PC-3 (cell line): ENCODE data around the gene POLE4. TPM values are rescaled to one million over a fixed set of nuclear protein-coding genes. Genes with fewer than 3 reads are reported as not detected.

Experiments used
- ATAC-seq: fragments of 200-7000 bp; cut with Tn5 transposase; 2 replicates; pipeline ENCODE4 v1.9.1; 2020; ENCODE audit warnings: mild to moderate bottlenecking, moderate library complexity
- BruUV-seq: library from RNA; stranded (reverse); fragments of 400-500 nt; replicated peaks from 2 replicates; lab custom pipeline; 2021; lab: Mats Ljungman, UMichigan
- CTCF ChIA-PET: fragments of 300-600 bp; sonication (Branson Sonifier 250); formaldehyde crosslinking; loops from one replicate; lab custom pipeline; 2022; ENCODE audit warnings: antibody characterized with exemption; lab: Charles Lee
- POLR2A ChIA-PET: fragments of 300-600 bp; sonication (Branson Sonifier 250); formaldehyde crosslinking; loops from one replicate; lab custom pipeline; 2022; ENCODE audit warnings: antibody characterized with exemption; ENCODE audit not compliant: unreplicated experiment; lab: Charles Lee
- DNase-seq: peaks from one replicate; pipeline ENCODE4 v3.0.0-alpha.2; 2015
- H2AFZ ChIP-seq: fragments of 300-600 bp; sonication (generic); 2 replicates; pipeline ENCODE4 v1.6.0; 2016; ENCODE audit warnings: antibody characterized with exemption, low read length
- H3F3A ChIP-seq: fragments of 300-600 bp; sonication (generic); one replicate; pipeline ENCODE4 v1.6.0; 2017; ENCODE audit warnings: antibody characterized with exemption, low read length, control low read depth, mild to moderate bottlenecking; ENCODE audit not compliant: unreplicated experiment
- H3K27ac ChIP-seq: fragments of 300-600 bp; sonication (generic); 2 replicates; pipeline ENCODE4 v1.5.1; 2016; ENCODE audit warnings: mild to moderate bottlenecking, low read length
- H3K27me3 ChIP-seq: fragments of 300-600 bp; sonication (generic); 2 replicates; pipeline ENCODE4 v1.6.1; 2016; ENCODE audit warnings: low read length, mixed read lengths
- H3K36me3 ChIP-seq: fragments of 300-600 bp; sonication (generic); 2 replicates; pipeline ENCODE4 v1.6.1; 2016; ENCODE audit warnings: low read depth, mixed run types, low read length, mixed read lengths
- H3K4me1 ChIP-seq: fragments of 300-600 bp; sonication (generic); 2 replicates; pipeline ENCODE4 v1.5.1; 2016; ENCODE audit warnings: low read length; ENCODE audit not compliant: insufficient read depth
- H3K4me2 ChIP-seq: fragments of 300-600 bp; sonication (generic); 2 replicates; pipeline ENCODE4 v1.6.0; 2016; ENCODE audit warnings: low read length
- H3K4me3 ChIP-seq: fragments of 300-600 bp; sonication (generic); 2 replicates; pipeline ENCODE4 v1.5.1; 2016; ENCODE audit warnings: mild to moderate bottlenecking, low read length, mixed read lengths
- H3K79me2 ChIP-seq: fragments of 300-600 bp; sonication (generic); 2 replicates; pipeline ENCODE4 v1.6.1; 2017; ENCODE audit warnings: low read length, mixed read lengths
- H3K9ac ChIP-seq: fragments of 300-600 bp; sonication (generic); 2 replicates; pipeline ENCODE4 v1.6.0; 2016; ENCODE audit warnings: mild to moderate bottlenecking, low read length
- H3K9me2 ChIP-seq: fragments of 300-600 bp; sonication (generic); replicated peaks from 2 replicates; pipeline ENCODE4 v1.6.1; 2016; ENCODE audit warnings: mixed run types, low read length, mixed read lengths
- H3K9me3 ChIP-seq: fragments of 300-600 bp; sonication (generic); 2 replicates; pipeline ENCODE4 v1.6.1; 2016; ENCODE audit warnings: low read length, mixed read lengths
- H4K20me1 ChIP-seq: fragments of 300-600 bp; sonication (generic); 2 replicates; pipeline ENCODE4 v1.6.1; 2016; ENCODE audit warnings: low read length, mixed read lengths
- CTCF ChIP-seq: fragments of 300-600 bp; sonication (generic); conservative IDR thresholded peaks from 2 replicates; pipeline ENCODE4 v1.5.1; 2017; ENCODE audit warnings: antibody characterized with exemption, low read depth, mild to moderate bottlenecking, low read length
- EZH2 ChIP-seq: fragments of 300-600 bp; sonication (generic); IDR thresholded peaks from one replicate; pipeline ENCODE4 v1.6.1; 2017; ENCODE audit warnings: antibody characterized with exemption, mild to moderate bottlenecking, low read length; ENCODE audit not compliant: unreplicated experiment
- EZH2phosphoT487 ChIP-seq: fragments of 300-600 bp; sonication (generic); IDR thresholded peaks from 2 replicates; pipeline ENCODE4 v1.6.1; 2018; ENCODE audit warnings: mild to moderate bottlenecking, antibody characterized with exemption, low read length, borderline replicate concordance
- intact Hi-C: fragments of 100-400 bp; cut with micrococcal nuclease; formaldehyde crosslinking; loops from 2 replicates; pipeline ENCODE4 v1.9.0; 2023
- total RNA-seq: library from RNA; depleted of rRNA; stranded (reverse); fragments of >200 nt; gene quantifications from 2 replicates; pipeline ENCODE4 v1.2.3, GENCODE V29; 2014

Gene POLE4
- total RNA-seq, 1 experiment from 2014 or later: 121 TPM

- no peaks in the 10 kb centered on the region for H3K9me2 ChIP-seq
- no TSS peak for BruUV-seq
- intact Hi-C loops: no loop called here
- ATAC-seq (no peak), DNase-seq (no peak)
- no peaks in the 10 kb centered on the region for H3K4me1 ChIP-seq
- H3K9me3 ChIP-seq: no peaks in the 10 kb centered on the region
- no peak overlapping the region for H3K27ac ChIP-seq
- H3K36me3 ChIP-seq: no peaks in the 10 kb centered on the region; the same call in 1 of the 2 replicates
- H3K9ac ChIP-seq: no peak overlapping the region
- no peaks in the 10 kb centered on the region for H4K20me1 ChIP-seq
- no peak overlapping the region for H3K4me2 ChIP-seq
- POLR2A ChIA-PET: no interaction called here
- no peaks in the 10 kb centered on the region for H3K27me3 ChIP-seq
- no peaks in the 10 kb centered on the region for H3F3A ChIP-seq
- TF ChIP-seq EZH2phosphoT487: no peak
- no peak for TF ChIP-seq EZH2
- no peak for TF ChIP-seq CTCF
- H3K79me2 ChIP-seq: no peaks in the 10 kb centered on the region
- H3K4me3 ChIP-seq: no peak overlapping the region
- CTCF ChIA-PET: no interaction called here
- no peak overlapping the region for H2AFZ ChIP-seq
Observed at GRCh38 chr2:74979844-74980243, 21.4 kb downstream of the POLE4 start.

GRCh38 chr2:74982577-74982976, 24.1 kb downstream of the POLE4 start:
- ATAC-seq (peak; percentile 71), DNase-seq (peak; percentile 53)
- TF ChIP-seq EZH2phosphoT487: no peak
- TF ChIP-seq CTCF: peak; percentile 72
- Histone ChIP-seq H3K27ac (no peak overlapping the region), H3K9me3 (no peaks in the 10 kb centered on the region), H3K9ac (no peak overlapping the region), H3K4me1 (no peaks in the 10 kb centered on the region), H3K36me3 (no peaks in the 10 kb centered on the region; the same call in 1 of the 2 replicates), H3K27me3 (no peaks in the 10 kb centered on the region), H3K4me2 (no peak overlapping the region), H4K20me1 (no peaks in the 10 kb centered on the region), H3F3A (no peaks in the 10 kb centered on the region), H3K9me2 (no peaks in the 10 kb centered on the region), H3K4me3 (no peak overlapping the region), H2AFZ (no peak overlapping the region), H3K79me2 (no peaks in the 10 kb centered on the region)
- POLR2A ChIA-PET: no interaction called here
- BruUV-seq: no TSS peak
- intact Hi-C loops: loop anchor here (1.0 kb wide), 2 partner anchors 63 to 292 kb away; no protein-coding TSS in a partner anchor
- CTCF ChIA-PET: interaction anchor here (0.5 kb wide), 1 partner anchor 57 kb away, joined by 3 read pairs; no protein-coding TSS in a partner anchor

DNA sequence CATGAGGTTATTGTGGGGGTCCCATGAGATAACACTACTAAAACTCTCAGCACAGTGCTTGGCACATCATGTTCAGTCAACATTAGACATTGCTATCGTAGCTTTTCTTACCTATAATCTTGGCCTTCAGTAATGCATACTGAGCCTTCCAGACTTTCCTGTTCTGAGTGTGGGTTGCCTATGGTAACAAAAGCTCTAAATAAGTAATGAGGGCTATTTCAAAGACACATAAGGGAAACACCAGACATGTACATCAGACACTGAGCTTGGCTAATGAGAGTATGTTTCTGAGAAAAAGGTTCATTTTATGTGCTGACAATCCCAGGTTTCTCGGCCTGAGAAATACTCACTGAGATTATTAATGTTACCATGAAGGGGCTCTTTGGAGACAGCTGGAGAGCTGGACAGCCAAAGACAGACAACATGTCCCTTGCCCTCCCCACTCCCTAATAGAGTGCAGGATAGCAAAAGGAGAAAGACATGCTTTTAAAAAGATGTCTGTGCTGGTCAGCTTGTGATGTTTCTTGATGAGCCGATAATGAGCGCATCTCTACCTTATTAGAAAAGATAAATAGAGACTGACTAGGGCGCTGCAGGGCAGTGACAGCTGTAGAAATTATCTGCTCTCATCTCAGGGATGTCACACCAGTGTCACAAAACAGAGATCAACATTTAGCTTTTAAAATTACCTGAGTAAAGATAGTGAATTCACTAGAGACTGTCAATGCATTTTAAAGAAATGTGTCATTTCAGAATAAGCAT, 25.4 kb downstream of the POLE4 start:
- Histone ChIP-seq H3K27me3 (no peaks in the 10 kb centered on the region), H3K27ac (no peak overlapping the region), H3K9me2 (no peaks in the 10 kb centered on the region), H3K9me3 (no peaks in the 10 kb centered on the region), H3K79me2 (no peaks in the 10 kb centered on the region), H3K4me2 (no peak overlapping the region), H2AFZ (no peak overlapping the region), H3K36me3 (no peaks in the 10 kb centered on the region; the same call in 1 of the 2 replicates), H3K4me1 (no peaks in the 10 kb centered on the region), H4K20me1 (no peaks in the 10 kb centered on the region), H3F3A (no peaks in the 10 kb centered on the region), H3K4me3 (no peak overlapping the region), H3K9ac (no peak overlapping the region)
- intact Hi-C loops: no loop called here
- no TSS peak for BruUV-seq
- TF ChIP-seq EZH2phosphoT487 (no peak), EZH2 (no peak), CTCF (no peak)
- ChIA-PET CTCF (no interaction called here), POLR2A (no interaction called here)
- DNase-seq (no peak), ATAC-seq (no peak)
